Suprapubic skin (tissue), 4 donors: ENCODE measurements around the gene RELN. TPM values are rescaled to one million over a fixed set of nuclear protein-coding genes. Genes with fewer than 3 reads are reported as not detected.

Experiments
- DNase-seq, 2 donors: peaks; one replicate each; pipeline ENCODE4 v3.0.0-alpha.2; 2019; ENCODE audit warnings: low spot score in 2 of 2
- H3K27ac ChIP-seq: fragments of 200-600 bp; sonication (generic); one replicate; pipeline ENCODE4 v1.5.1; 2019
- H3K27me3 ChIP-seq: fragments of 200-600 bp; sonication (generic); one replicate; pipeline ENCODE4 v1.5.1; 2019
- H3K36me3 ChIP-seq: fragments of 200-600 bp; sonication (generic); one replicate; pipeline ENCODE4 v1.5.1; 2019
- H3K4me1 ChIP-seq: fragments of 200-600 bp; sonication (generic); one replicate; pipeline ENCODE4 v1.5.1; 2019
- H3K4me3 ChIP-seq: fragments of 200-600 bp; sonication (generic); one replicate; pipeline ENCODE4 v1.5.1; 2019; ENCODE audit warnings: mild to moderate bottlenecking
- H3K9me3 ChIP-seq: fragments of 200-600 bp; sonication (generic); one replicate; pipeline ENCODE4 v1.5.1; 2019
- CTCF ChIP-seq, 2 donors: fragments of 200-600 bp in 1 of 2; fragments of 450-650 bp in 1 of 2; sonication (generic) in 1 of 2; IDR thresholded peaks; one replicate each; pipeline ENCODE4 v1.5.1; 2016 to 2019; ENCODE audit warnings: antibody characterized with exemption in 2 of 2, mild to moderate bottlenecking in 1 of 2, moderate library complexity in 1 of 2
- EP300 ChIP-seq: sonication (generic); formaldehyde crosslinking; IDR thresholded peaks from one replicate; pipeline ENCODE4 v1.6.1; 2017; ENCODE audit warnings: antibody characterized with exemption
- POLR2A ChIP-seq, 2 donors: fragments of 450-650 bp; IDR thresholded peaks; one replicate each; pipeline ENCODE4 v1.6.1; 2017; ENCODE audit warnings: antibody characterized with exemption in 2 of 2, mild to moderate bottlenecking in 2 of 2, moderate library complexity in 2 of 2
- POLR2AphosphoS5 ChIP-seq, 3 donors: sonication (generic); formaldehyde crosslinking; IDR thresholded peaks; one replicate each; pipeline ENCODE4 v1.6.1; 2017; ENCODE audit warnings: antibody characterized with exemption in 3 of 3
- WGBS: methylation state at CpG from one replicate; pipeline ENCODE4 v1.1.5; 2018; 5-methylcytosine and 5-hydroxymethylcytosine counted together
- total RNA-seq, 4 donors: library from RNA; depleted of rRNA; stranded (reverse); fragments of >200 nt; gene quantifications; one replicate each; pipeline ENCODE4 v1.1.0, GENCODE V29; 2016

Gene RELN
- total RNA-seq, 4 donors from 2014 or later, result 0.72 to 1.8 (median 1.3) TPM

GRCh38 chr7:103711413-103711812 lies 278.0 kb downstream of the RELN start:
- no peaks in the 10 kb centered on the region for H3K9me3 ChIP-seq
- no peak overlapping the region for H3K27ac ChIP-seq
- H3K36me3 ChIP-seq, result no peaks in the 10 kb centered on the region
- no peak for DNase-seq
- no peaks in the 10 kb centered on the region for H3K4me1 ChIP-seq
- 85% methylated on average over 4 of the region's 4 CpGs for WGBS
- H3K27me3 ChIP-seq, result no peaks in the 10 kb centered on the region
- TF ChIP-seq CTCF (IDR thresholded peaks at IDR 0.05) (no peak), POLR2AphosphoS5 (IDR thresholded peaks at IDR 0.05) (no peak), POLR2A (IDR thresholded peaks at IDR 0.05) (no peak), EP300 (no peak)
- H3K4me3 ChIP-seq, result no peak overlapping the region

DNA sequence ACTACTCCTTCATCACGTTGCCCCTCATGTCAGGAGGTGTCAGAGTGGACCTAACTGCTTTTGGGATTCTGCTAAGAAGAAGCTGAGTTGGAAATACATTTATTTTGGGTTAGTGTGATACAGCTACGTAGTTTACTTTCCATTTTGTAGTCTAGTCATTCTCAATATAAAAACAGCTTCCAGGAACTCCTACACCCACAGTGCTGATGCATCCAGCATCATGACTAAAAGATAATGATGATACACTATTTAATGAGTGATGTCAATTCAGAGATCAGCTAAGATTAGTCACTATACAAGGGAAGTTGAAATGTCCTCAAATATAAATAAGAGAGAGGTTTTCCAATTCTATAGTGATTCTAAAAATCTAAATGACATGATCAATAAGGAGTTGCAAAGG lies 279.2 kb downstream of the RELN start:
- 73% methylated on average over 2 of the region's 2 CpGs for WGBS
- Histone ChIP-seq H3K4me3 (no peak overlapping the region), H3K4me1 (no peaks in the 10 kb centered on the region), H3K9me3 (no peaks in the 10 kb centered on the region), H3K27me3 (no peaks in the 10 kb centered on the region), H3K36me3 (no peaks in the 10 kb centered on the region), H3K27ac (no peak overlapping the region)
- no peak for DNase-seq
- TF ChIP-seq EP300 (no peak), POLR2A (IDR thresholded peaks at IDR 0.05) (no peak), CTCF (IDR thresholded peaks at IDR 0.05) (no peak), POLR2AphosphoS5 (IDR thresholded peaks at IDR 0.05) (no peak)

- 61% methylated on average over 1 of the region's 1 CpG for WGBS
- Histone ChIP-seq H3K4me1 (no peaks in the 10 kb centered on the region), H3K9me3 (no peaks in the 10 kb centered on the region), H3K27me3 (no peaks in the 10 kb centered on the region), H3K36me3 (no peaks in the 10 kb centered on the region), H3K4me3 (no peak overlapping the region), H3K27ac (no peak overlapping the region)
- no peak for TF ChIP-seq POLR2A (IDR thresholded peaks at IDR 0.05)
- no peak for TF ChIP-seq EP300
- no peak for TF ChIP-seq CTCF (IDR thresholded peaks at IDR 0.05)
- TF ChIP-seq POLR2AphosphoS5 (IDR thresholded peaks at IDR 0.05), result no peak
- no peak for DNase-seq
These were observed 282.7 kb downstream of the RELN start for GRCh38 chr7:103706805-103707204.

GRCh38 chr7:103705542-103705941 lies 283.9 kb downstream of the RELN start:
- H3K9me3 ChIP-seq, result no peaks in the 10 kb centered on the region
- no peak overlapping the region for H3K27ac ChIP-seq
- TF ChIP-seq CTCF (IDR thresholded peaks at IDR 0.05), result no peak
- TF ChIP-seq POLR2AphosphoS5 (IDR thresholded peaks at IDR 0.05), result no peak
- TF ChIP-seq EP300, result no peak
- no peak for TF ChIP-seq POLR2A (IDR thresholded peaks at IDR 0.05)
- no peaks in the 10 kb centered on the region for H3K27me3 ChIP-seq
- H3K36me3 ChIP-seq, result no peaks in the 10 kb centered on the region
- H3K4me1 ChIP-seq, result no peaks in the 10 kb centered on the region
- WGBS, result 81% methylated on average over 3 of the region's 3 CpGs
- no peak overlapping the region for H3K4me3 ChIP-seq
- DNase-seq, result no peak

GRCh38 chr7:103704701-103705100 lies 284.8 kb downstream of the RELN start:
- no peak overlapping the region for H3K27ac ChIP-seq
- no peak for TF ChIP-seq POLR2A (IDR thresholded peaks at IDR 0.05)
- TF ChIP-seq CTCF (IDR thresholded peaks at IDR 0.05), result no peak
- no peak for TF ChIP-seq POLR2AphosphoS5 (IDR thresholded peaks at IDR 0.05)
- no peak for TF ChIP-seq EP300
- WGBS, result 52% methylated on average over 1 of the region's 1 CpG
- no peak overlapping the region for H3K4me3 ChIP-seq
- no peaks in the 10 kb centered on the region for H3K27me3 ChIP-seq
- no peaks in the 10 kb centered on the region for H3K9me3 ChIP-seq
- DNase-seq, result no peak
- H3K36me3 ChIP-seq, result no peaks in the 10 kb centered on the region
- no peaks in the 10 kb centered on the region for H3K4me1 ChIP-seq
